HG02943 (cell line): ENCODE measurements around the gene TRIM75.
"Not testable (repeated sequence)": the region's sequence is repeated elsewhere in the genome, so short reads cannot be mapped to it uniquely, and the experiment has no call there.

Experiments
- ATAC-seq: cut with Tn5 transposase; IDR thresholded peaks from one replicate; pipeline ENCODE4 v1.9.1; 2021; ENCODE audit warnings: mild to moderate bottlenecking, low read depth, moderate library complexity; ENCODE audit not compliant: unreplicated experiment

Gene TRIM75

DNA sequence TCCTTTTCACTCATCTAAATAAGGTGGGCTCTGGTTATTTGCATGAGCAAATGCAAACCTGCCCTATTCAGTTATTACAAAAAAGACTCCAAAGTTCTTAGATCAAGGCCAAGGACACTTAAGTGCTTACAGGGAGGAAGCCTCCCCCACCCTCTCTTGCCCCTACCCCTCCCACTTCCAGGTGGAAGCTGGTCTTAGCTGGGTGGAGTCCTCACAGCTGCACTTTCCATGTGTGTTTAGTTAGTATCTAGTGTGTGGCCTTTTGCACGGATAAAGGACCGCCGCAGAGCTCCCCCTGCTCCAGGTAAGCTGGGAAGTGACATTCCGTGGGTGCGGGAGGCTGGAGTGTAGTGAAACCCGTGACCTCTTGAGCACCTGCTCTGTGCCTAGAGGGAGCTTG is at the start of gene TRIM75:
TSS of gene TRIM75 (plus strand) at position 222 of the 400 bp plus-strand sequence. CDS start 5,282 bp downstream, outside the sequence.
- ATAC-seq: no peak

DNA sequence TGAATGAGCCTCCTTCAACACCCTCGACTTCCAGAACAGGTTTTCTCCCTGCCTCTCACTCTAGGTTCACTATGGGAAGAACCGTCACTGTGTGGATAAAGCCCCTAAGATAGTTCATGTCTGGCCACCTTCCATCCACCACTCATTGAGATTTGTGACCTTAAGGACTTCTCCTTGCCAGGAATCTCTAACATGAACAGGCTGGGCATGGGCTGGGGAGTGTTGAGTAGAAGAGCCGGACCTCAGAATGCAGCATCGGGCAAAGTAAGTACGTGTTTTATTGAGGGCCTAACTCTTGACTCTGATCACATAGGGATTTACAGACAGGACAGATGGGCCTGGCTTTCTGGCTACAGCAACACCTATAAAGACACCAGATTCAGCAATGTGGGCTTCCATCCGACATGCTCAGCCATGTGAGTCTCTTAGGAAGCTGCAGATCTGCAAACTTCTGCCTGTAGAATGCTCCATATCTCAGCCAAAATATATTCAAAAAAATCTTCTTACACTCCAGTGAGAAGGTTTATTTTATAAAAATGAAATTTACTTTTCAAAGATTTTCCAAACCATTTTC is 48.2 kb upstream of the TRIM75 start:
- no peak for ATAC-seq

- ATAC-seq: no peak
These were observed 47.2 kb upstream of the TRIM75 start for GRCh38 chr4:165006456-165006855.

DNA sequence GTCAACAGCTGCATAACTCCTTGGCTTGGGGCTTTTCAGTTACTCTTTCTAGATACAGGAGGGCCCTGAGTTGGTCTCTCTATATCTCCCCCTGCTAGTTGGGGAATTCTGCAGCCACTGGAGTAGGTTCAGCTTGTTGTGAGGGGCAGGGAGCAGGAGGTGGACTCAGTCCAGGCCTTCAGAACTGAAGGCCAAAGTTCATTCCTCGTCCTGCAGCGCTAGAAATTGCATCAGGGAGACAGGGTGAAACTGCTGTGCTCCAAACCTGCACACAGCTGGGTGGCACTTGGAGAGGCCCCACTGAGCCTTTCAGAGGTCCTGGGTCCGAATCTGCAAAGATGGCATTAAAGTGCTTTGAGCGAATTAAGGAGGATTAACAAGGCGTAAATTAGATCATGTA is 46.8 kb upstream of the TRIM75 start:
- ATAC-seq: no peak

- no peak for ATAC-seq
These were observed 44.0 kb upstream of the TRIM75 start for GRCh38 chr4:165009493-165010227.

DNA sequence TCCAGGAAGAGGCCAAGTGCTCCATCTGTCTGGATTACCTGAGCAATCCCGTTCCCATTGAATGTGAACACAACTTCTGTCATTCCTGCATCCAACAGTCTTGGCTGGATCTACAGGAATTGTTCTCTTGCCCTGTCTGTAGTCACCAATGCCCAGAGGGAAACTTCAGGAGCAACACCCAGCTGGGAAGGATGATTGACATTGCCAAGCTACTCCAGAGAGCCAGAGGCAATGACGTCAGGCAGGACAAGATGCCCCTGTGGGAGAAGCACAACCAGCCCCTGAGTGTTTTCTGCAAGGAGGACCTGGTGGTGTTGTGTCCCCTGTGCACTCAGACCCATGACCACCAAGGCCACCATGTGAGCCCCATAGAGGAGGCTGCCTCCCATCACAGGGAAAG is 43.2 kb upstream of the TRIM75 start:
- ATAC-seq: no peak

GRCh38 chr4:165010991-165011390 is 42.7 kb upstream of the TRIM75 start:
- no peak for ATAC-seq

DNA sequence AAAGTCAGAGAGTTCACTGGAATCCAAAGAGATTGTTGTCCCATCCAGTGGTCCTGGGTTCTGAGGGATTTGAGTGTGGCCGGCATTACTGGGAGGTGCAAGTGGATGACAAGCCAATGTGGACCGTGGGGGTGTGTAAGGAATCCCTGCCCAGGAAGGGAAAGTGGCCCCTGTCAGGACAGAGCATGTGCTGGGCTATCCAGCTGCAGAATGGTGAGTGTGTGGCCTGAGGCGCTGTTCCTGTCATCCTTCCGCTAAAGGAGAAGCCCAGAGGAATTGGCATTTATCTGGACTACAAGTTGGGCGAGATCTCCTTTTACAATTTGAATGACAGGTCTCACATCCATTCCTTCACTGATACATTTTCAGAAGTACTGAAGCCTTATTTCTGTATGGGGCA is 42.3 kb upstream of the TRIM75 start:
- ATAC-seq: no peak

GRCh38 chr4:165013691-165014090 is 40.0 kb upstream of the TRIM75 start:
- ATAC-seq: no peak

GRCh38 chr4:165016971-165017370 is 36.7 kb upstream of the TRIM75 start:
- no peak for ATAC-seq

DNA sequence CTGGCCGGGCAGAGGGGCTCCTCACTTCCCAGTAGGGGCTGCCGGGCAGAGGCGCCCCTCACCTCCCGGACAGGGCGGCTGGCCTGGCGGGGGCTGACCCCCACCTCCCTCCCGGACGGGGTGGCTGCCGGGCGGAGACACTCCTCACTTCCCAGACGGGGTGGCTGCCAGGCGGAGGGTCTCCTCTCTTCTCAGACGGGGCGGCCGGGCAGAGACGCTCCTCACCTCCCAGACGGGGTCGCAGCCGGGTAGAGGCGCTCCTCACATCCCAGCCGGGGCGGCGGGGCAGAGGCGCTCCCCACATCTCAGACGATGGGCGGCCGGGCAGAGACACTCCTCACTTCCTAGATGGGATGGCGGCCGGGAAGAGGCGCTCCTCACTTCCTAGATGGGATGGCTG is 33.7 kb upstream of the TRIM75 start:
- ATAC-seq: not testable (repeated sequence)

- not testable (repeated sequence) for ATAC-seq
These were observed 27.9 kb upstream of the TRIM75 start for GRCh38 chr4:165025782-165026181.

DNA sequence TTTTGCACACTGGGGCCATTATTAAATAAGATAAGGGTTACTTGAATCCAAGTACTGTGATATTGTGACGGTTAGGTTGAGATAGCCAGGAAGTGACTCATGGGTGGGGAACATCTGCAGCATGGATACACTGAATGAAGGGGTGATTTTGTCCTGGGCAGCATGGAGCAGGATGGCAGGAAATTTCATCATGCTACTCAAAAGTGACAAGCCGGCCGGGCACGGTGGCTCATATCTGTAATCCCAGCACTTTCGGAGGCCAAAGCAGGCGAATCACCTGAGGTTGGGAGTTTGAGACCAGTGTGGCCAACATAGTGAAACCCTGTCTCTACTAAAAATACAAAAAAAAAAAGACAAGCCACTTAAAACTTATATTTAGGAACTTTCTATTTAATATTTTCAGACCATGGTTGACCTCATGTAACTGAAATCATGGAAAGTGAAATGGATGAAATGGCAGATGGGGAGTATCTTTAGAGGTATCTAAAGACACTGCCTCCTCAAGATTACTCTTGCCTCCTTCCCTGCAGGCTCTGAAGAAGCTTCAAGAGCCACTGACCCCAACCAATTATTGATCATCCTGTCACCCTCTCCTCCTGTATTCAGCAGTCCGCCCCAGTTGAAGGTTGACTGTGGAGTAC is 25.8 kb upstream of the TRIM75 start:
- ATAC-seq: no peak

- no peak for ATAC-seq
These were observed 22.0 kb upstream of the TRIM75 start, which contains the start of gene TRIM60 for GRCh38 chr4:165031436-165032211. Gene TRIM60 (plus strand): TSS chr4:165031999. CDS start chr4:165040073, 8,074 bp downstream.

DNA sequence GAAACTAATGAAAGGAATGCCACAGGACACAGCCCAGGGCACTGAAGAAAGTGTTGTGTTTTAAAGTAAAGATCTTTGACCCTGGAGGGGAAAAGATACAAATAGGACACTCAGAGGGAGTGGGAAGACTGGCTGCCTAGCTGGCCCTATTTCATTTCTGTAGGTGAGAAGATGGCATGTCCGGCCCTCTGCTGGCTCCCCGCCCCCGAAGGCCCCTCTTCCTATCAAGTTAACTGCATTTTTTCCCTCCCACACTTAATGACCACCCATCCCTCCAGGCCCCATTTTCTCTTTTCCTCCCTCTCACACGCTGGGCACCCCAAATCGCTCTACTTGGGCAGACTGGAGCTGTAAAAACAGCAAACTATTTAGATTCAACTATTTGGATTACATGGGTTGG is 5.5 kb upstream of the TRIM75 start:
- no peak for ATAC-seq

GRCh38 chr4:165052627-165053026 is 1.0 kb upstream of the TRIM75 start:
- no peak for ATAC-seq

DNA sequence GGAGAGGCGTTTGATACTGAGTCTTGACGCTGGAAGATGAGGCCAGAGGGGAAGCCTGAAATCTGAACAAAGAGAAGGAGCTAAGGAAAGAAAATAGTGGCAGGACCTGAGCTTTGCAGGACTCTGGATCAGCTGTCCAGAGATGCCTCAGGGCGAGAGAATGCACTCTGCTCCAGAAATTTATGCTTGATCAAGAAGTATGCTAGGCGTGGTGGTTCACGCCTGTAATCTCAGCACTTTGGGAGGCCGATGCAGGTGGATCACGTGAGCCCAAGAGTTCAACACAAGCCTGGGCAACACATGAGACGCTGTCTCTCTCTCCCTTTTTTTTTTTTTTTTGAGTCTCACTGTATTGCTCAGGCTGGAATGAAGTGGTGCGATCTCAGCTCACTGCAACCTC is 1.9 kb downstream of the TRIM75 start:
- no peak for ATAC-seq

- ATAC-seq: no peak
These were observed 5.0 kb downstream of the TRIM75 start for GRCh38 chr4:165058666-165059065.

GRCh38 chr4:165059386-165059785 is 5.7 kb downstream of the TRIM75 start:
- no peak for ATAC-seq

DNA sequence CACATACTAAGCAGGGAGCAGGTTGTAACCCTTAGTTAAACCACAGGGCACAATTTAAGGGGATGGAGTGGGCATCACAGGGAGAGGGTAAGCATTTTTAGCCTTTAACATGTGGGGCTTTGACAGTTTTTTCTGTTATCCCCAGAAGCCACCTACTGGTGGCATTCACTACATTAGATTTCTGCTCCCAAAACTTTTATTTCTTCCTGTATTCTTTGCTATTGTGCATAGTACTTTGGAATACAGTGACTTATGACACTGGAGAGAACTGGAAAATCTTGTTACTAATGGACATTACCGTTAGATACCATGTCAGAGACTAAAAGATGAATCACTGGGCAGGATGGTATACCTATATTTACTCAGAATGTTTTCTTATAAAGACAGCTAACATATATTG is 7.3 kb downstream of the TRIM75 start:
- ATAC-seq: no peak

GRCh38 chr4:165070560-165070959 is 16.9 kb downstream of the TRIM75 start:
- ATAC-seq: no peak
